ENCODE data around the gene COL8A1. TPM values are rescaled to one million over a fixed set of nuclear protein-coding genes. Genes with fewer than 3 reads are reported as not detected.

Gene COL8A1
- total and polyA plus RNA-seq, 2 donors: 0.09 to 5.9 TPM

GRCh38 chr3:99706410-99706809 lies 68.0 kb downstream of the COL8A1 start:
- Histone ChIP-seq H3K36me3 (ENCODE audit: control insufficient read depth in 2 of 2, insufficient read depth in 2 of 2, low read length in 1 of 2) (no peaks in the 10 kb centered on the region), H3K9me3 (ENCODE audit: control insufficient read depth in 2 of 2, insufficient read depth in 1 of 2, low read length in 1 of 2) (no peaks in the 10 kb centered on the region), H3K4me3 (ENCODE audit: low read length in 2 of 2) (no peak overlapping the region), H3K27me3 (ENCODE audit: control insufficient read depth in 2 of 2, insufficient read depth in 1 of 2, low read length in 1 of 2) (no peaks in the 10 kb centered on the region), H3K27ac (ENCODE audit: low read depth in 1 of 2, low read length in 1 of 2) (no peak overlapping the region), H3K4me1 (ENCODE audit: control insufficient read depth in 2 of 2, insufficient read depth in 2 of 2, low read length in 2 of 2) (no peaks in the 10 kb centered on the region)
- 92% methylated on average over 1 of the region's 1 CpG for WGBS
- DNase-seq (ENCODE audit: low read depth in 6 of 9, low spot score in 9 of 9): no peak

GRCh38 chr3:99708207-99708745 lies 69.9 kb downstream of the COL8A1 start:
- Histone ChIP-seq H3K27me3 (ENCODE audit: control insufficient read depth in 2 of 2, insufficient read depth in 1 of 2, low read length in 1 of 2) (no peaks in the 10 kb centered on the region), H3K4me1 (ENCODE audit: control insufficient read depth in 2 of 2, insufficient read depth in 2 of 2, low read length in 2 of 2) (no peaks in the 10 kb centered on the region), H3K27ac (ENCODE audit: low read depth in 1 of 2, low read length in 1 of 2) (no peak overlapping the region), H3K4me3 (ENCODE audit: low read length in 2 of 2) (no peak overlapping the region), H3K9me3 (ENCODE audit: control insufficient read depth in 2 of 2, insufficient read depth in 1 of 2, low read length in 1 of 2) (no peaks in the 10 kb centered on the region), H3K36me3 (ENCODE audit: control insufficient read depth in 2 of 2, insufficient read depth in 2 of 2, low read length in 1 of 2) (no peaks in the 10 kb centered on the region)
- no peak for DNase-seq (ENCODE audit: low read depth in 6 of 9, low spot score in 9 of 9)
- WGBS: 92% methylated on average over 4 of the region's 4 CpGs

GRCh38 chr3:99709686-99710085 lies 71.3 kb downstream of the COL8A1 start:
- H3K36me3 ChIP-seq (ENCODE audit: control insufficient read depth in 2 of 2, insufficient read depth in 2 of 2, low read length in 1 of 2): no peaks in the 10 kb centered on the region
- no peaks in the 10 kb centered on the region for H3K27me3 ChIP-seq (ENCODE audit: control insufficient read depth in 2 of 2, insufficient read depth in 1 of 2, low read length in 1 of 2)
- DNase-seq (ENCODE audit: low read depth in 6 of 9, low spot score in 9 of 9): no peak
- no peak overlapping the region for H3K4me3 ChIP-seq (ENCODE audit: low read length in 2 of 2)
- H3K4me1 ChIP-seq (ENCODE audit: control insufficient read depth in 2 of 2, insufficient read depth in 2 of 2, low read length in 2 of 2): no peaks in the 10 kb centered on the region
- no peaks in the 10 kb centered on the region for H3K9me3 ChIP-seq (ENCODE audit: control insufficient read depth in 2 of 2, insufficient read depth in 1 of 2, low read length in 1 of 2)
- WGBS: 99% methylated on average over 1 of the region's 1 CpG
- H3K27ac ChIP-seq (ENCODE audit: low read depth in 1 of 2, low read length in 1 of 2): no peak overlapping the region

GRCh38 chr3:99710094-99710493 lies 71.7 kb downstream of the COL8A1 start:
- DNase-seq (ENCODE audit: low read depth in 6 of 9, low spot score in 9 of 9): no peak
- Histone ChIP-seq H3K4me1 (ENCODE audit: control insufficient read depth in 2 of 2, insufficient read depth in 2 of 2, low read length in 2 of 2) (no peaks in the 10 kb centered on the region), H3K36me3 (ENCODE audit: control insufficient read depth in 2 of 2, insufficient read depth in 2 of 2, low read length in 1 of 2) (no peaks in the 10 kb centered on the region), H3K4me3 (ENCODE audit: low read length in 2 of 2) (no peak overlapping the region), H3K9me3 (ENCODE audit: control insufficient read depth in 2 of 2, insufficient read depth in 1 of 2, low read length in 1 of 2) (no peaks in the 10 kb centered on the region), H3K27ac (ENCODE audit: low read depth in 1 of 2, low read length in 1 of 2) (no peak overlapping the region), H3K27me3 (ENCODE audit: control insufficient read depth in 2 of 2, insufficient read depth in 1 of 2, low read length in 1 of 2) (no peaks in the 10 kb centered on the region)
- WGBS: 96% methylated on average over 3 of the region's 3 CpGs

GRCh38 chr3:99711351-99711750 lies 73.0 kb downstream of the COL8A1 start:
- WGBS: 84% methylated on average over 4 of the region's 4 CpGs
- Histone ChIP-seq H3K4me1 (ENCODE audit: control insufficient read depth in 2 of 2, insufficient read depth in 2 of 2, low read length in 2 of 2) (no peaks in the 10 kb centered on the region), H3K9me3 (ENCODE audit: control insufficient read depth in 2 of 2, insufficient read depth in 1 of 2, low read length in 1 of 2) (no peaks in the 10 kb centered on the region), H3K4me3 (ENCODE audit: low read length in 2 of 2) (no peak overlapping the region), H3K27me3 (ENCODE audit: control insufficient read depth in 2 of 2, insufficient read depth in 1 of 2, low read length in 1 of 2) (no peaks in the 10 kb centered on the region), H3K27ac (ENCODE audit: low read depth in 1 of 2, low read length in 1 of 2) (no peak overlapping the region), H3K36me3 (ENCODE audit: control insufficient read depth in 2 of 2, insufficient read depth in 2 of 2, low read length in 1 of 2) (no peaks in the 10 kb centered on the region)
- no peak for DNase-seq (ENCODE audit: low read depth in 6 of 9, low spot score in 9 of 9)

- Histone ChIP-seq H3K4me1 (ENCODE audit: control insufficient read depth in 2 of 2, insufficient read depth in 2 of 2, low read length in 2 of 2) (no peaks in the 10 kb centered on the region), H3K27ac (ENCODE audit: low read depth in 1 of 2, low read length in 1 of 2) (no peak overlapping the region), H3K4me3 (ENCODE audit: low read length in 2 of 2) (no peak overlapping the region), H3K36me3 (ENCODE audit: control insufficient read depth in 2 of 2, insufficient read depth in 2 of 2, low read length in 1 of 2) (no peaks in the 10 kb centered on the region), H3K9me3 (ENCODE audit: control insufficient read depth in 2 of 2, insufficient read depth in 1 of 2, low read length in 1 of 2) (no peaks in the 10 kb centered on the region), H3K27me3 (ENCODE audit: control insufficient read depth in 2 of 2, insufficient read depth in 1 of 2, low read length in 1 of 2) (no peaks in the 10 kb centered on the region)
- no peak for DNase-seq (ENCODE audit: low read depth in 6 of 9, low spot score in 9 of 9)
- WGBS: 88% methylated on average over 5 of the region's 5 CpGs
These were observed 74.0 kb downstream of the COL8A1 start for GRCh38 chr3:99712291-99712954.

- H3K9me3 ChIP-seq (ENCODE audit: control insufficient read depth in 2 of 2, insufficient read depth in 1 of 2, low read length in 1 of 2): no peaks in the 10 kb centered on the region
- no peak for DNase-seq (ENCODE audit: low read depth in 6 of 9, low spot score in 9 of 9)
- H3K4me3 ChIP-seq (ENCODE audit: low read length in 2 of 2): no peak overlapping the region
- WGBS: 91% methylated on average over 5 of the region's 5 CpGs
- no peaks in the 10 kb centered on the region for H3K36me3 ChIP-seq (ENCODE audit: control insufficient read depth in 2 of 2, insufficient read depth in 2 of 2, low read length in 1 of 2)
- no peaks in the 10 kb centered on the region for H3K4me1 ChIP-seq (ENCODE audit: control insufficient read depth in 2 of 2, insufficient read depth in 2 of 2, low read length in 2 of 2)
- no peak overlapping the region for H3K27ac ChIP-seq (ENCODE audit: low read depth in 1 of 2, low read length in 1 of 2)
- no peaks in the 10 kb centered on the region for H3K27me3 ChIP-seq (ENCODE audit: control insufficient read depth in 2 of 2, insufficient read depth in 1 of 2, low read length in 1 of 2)
These were observed 75.0 kb downstream of the COL8A1 start for GRCh38 chr3:99713440-99713839.

GRCh38 chr3:99714146-99714545 lies 75.8 kb downstream of the COL8A1 start:
- DNase-seq (ENCODE audit: low read depth in 6 of 9, low spot score in 9 of 9): no peak
- no peaks in the 10 kb centered on the region for H3K4me1 ChIP-seq (ENCODE audit: control insufficient read depth in 2 of 2, insufficient read depth in 2 of 2, low read length in 2 of 2)
- H3K9me3 ChIP-seq (ENCODE audit: control insufficient read depth in 2 of 2, insufficient read depth in 1 of 2, low read length in 1 of 2): no peaks in the 10 kb centered on the region
- no peak overlapping the region for H3K4me3 ChIP-seq (ENCODE audit: low read length in 2 of 2)
- no peak overlapping the region for H3K27ac ChIP-seq (ENCODE audit: low read depth in 1 of 2, low read length in 1 of 2)
- H3K27me3 ChIP-seq (ENCODE audit: control insufficient read depth in 2 of 2, insufficient read depth in 1 of 2, low read length in 1 of 2): no peaks in the 10 kb centered on the region
- 88% methylated on average over 1 of the region's 1 CpG for WGBS
- H3K36me3 ChIP-seq (ENCODE audit: control insufficient read depth in 2 of 2, insufficient read depth in 2 of 2, low read length in 1 of 2): no peaks in the 10 kb centered on the region

GRCh38 chr3:99714575-99714974 lies 76.2 kb downstream of the COL8A1 start:
- Histone ChIP-seq H3K4me3 (ENCODE audit: low read length in 2 of 2) (no peak overlapping the region), H3K27ac (ENCODE audit: low read depth in 1 of 2, low read length in 1 of 2) (no peak overlapping the region), H3K9me3 (ENCODE audit: control insufficient read depth in 2 of 2, insufficient read depth in 1 of 2, low read length in 1 of 2) (no peaks in the 10 kb centered on the region), H3K36me3 (ENCODE audit: control insufficient read depth in 2 of 2, insufficient read depth in 2 of 2, low read length in 1 of 2) (no peaks in the 10 kb centered on the region), H3K27me3 (ENCODE audit: control insufficient read depth in 2 of 2, insufficient read depth in 1 of 2, low read length in 1 of 2) (no peaks in the 10 kb centered on the region), H3K4me1 (ENCODE audit: control insufficient read depth in 2 of 2, insufficient read depth in 2 of 2, low read length in 2 of 2) (no peaks in the 10 kb centered on the region)
- DNase-seq (ENCODE audit: low read depth in 6 of 9, low spot score in 9 of 9): no peak
- whole genome bisulfite sequencing: 97% methylated on average over 2 of the region's 2 CpGs

Data from thymus (tissue), 11 donors.